GM21360 (cell line): ENCODE results near the gene TIMM13.
"Not testable (repeated sequence)": the region's sequence is repeated elsewhere in the genome, so short reads cannot be mapped to it uniquely, and the experiment has no call there.

Experiments
- ATAC-seq: cut with Tn5 transposase; IDR thresholded peaks from one replicate; pipeline ENCODE4 v1.9.1; 2021; ENCODE audit warnings: mild to moderate bottlenecking, moderate library complexity; ENCODE audit not compliant: unreplicated experiment

The TIMM13 gene

GRCh38 chr19:2432131-2432848 is 4.9 kb upstream of the TIMM13 start:
- ATAC-seq, result no peak

- ATAC-seq, result no peak
Observed at GRCh38 chr19:2431318-2432055, 4.1 kb upstream of the TIMM13 start.

- no peak for ATAC-seq
Observed at GRCh38 chr19:2429917-2430535, 2.6 kb upstream of the TIMM13 start.

GRCh38 chr19:2428756-2429711 is 1.6 kb upstream of the TIMM13 start:
- no peak for ATAC-seq

- no peak for ATAC-seq
Observed at GRCh38 chr19:2428321-2428690, 920 bp upstream of the TIMM13 start.

GRCh38 chr19:2426611-2427428 is 566 bp downstream of the TIMM13 start:
- ATAC-seq, result peak; percentile 15

GRCh38 chr19:2425622-2426581 is 1.5 kb downstream of the TIMM13 start:
- no peak for ATAC-seq

GRCh38 chr19:2424686-2425621 is 2.4 kb downstream of the TIMM13 start:
- ATAC-seq, result no peak

- no peak for ATAC-seq
Observed at GRCh38 chr19:2423915-2424685, 3.3 kb downstream of the TIMM13 start.

- no peak for ATAC-seq
Observed at GRCh38 chr19:2423071-2423914, 4.1 kb downstream of the TIMM13 start.

- no peak for ATAC-seq
Observed at GRCh38 chr19:2421581-2422306, 5.6 kb downstream of the TIMM13 start.

- ATAC-seq, result no peak
Observed at GRCh38 chr19:2420490-2420889, 6.9 kb downstream of the TIMM13 start.

- no peak for ATAC-seq
Observed at GRCh38 chr19:2419754-2420153, 7.6 kb downstream of the TIMM13 start.

- no peak for ATAC-seq
Observed at GRCh38 chr19:2417881-2418406, 9.4 kb downstream of the TIMM13 start.

- not testable (repeated sequence) for ATAC-seq
Observed at GRCh38 chr19:2417436-2417835, 9.9 kb downstream of the TIMM13 start.
